Tibial nerve (tissue), 4 donors: ENCODE data around the gene PPHLN1.

ENCODE experiments used
- CTCF ChIP-seq, 5 experiments: fragments of 200-600 bp in 3 of 5; fragments of 450-650 bp in 2 of 5; sonication (generic) in 3 of 5; IDR thresholded peaks; one replicate each; pipeline ENCODE4 v1.5.1; 2016 to 2019; ENCODE audit warnings: antibody characterized with exemption in 5 of 5, mild to moderate bottlenecking in 3 of 5, moderate library complexity in 2 of 5
- EP300 ChIP-seq, 2 donors: sonication (generic); formaldehyde crosslinking; IDR thresholded peaks; one replicate each; pipeline ENCODE4 v1.6.1; 2017; ENCODE audit warnings: antibody characterized with exemption in 2 of 2, mild to moderate bottlenecking in 1 of 2
- POLR2A ChIP-seq, 2 donors: fragments of 450-650 bp; IDR thresholded peaks; one replicate each; pipeline ENCODE4 v1.6.1; 2017; ENCODE audit warnings: antibody characterized with exemption in 2 of 2, mild to moderate bottlenecking in 2 of 2, moderate library complexity in 2 of 2

DNA sequence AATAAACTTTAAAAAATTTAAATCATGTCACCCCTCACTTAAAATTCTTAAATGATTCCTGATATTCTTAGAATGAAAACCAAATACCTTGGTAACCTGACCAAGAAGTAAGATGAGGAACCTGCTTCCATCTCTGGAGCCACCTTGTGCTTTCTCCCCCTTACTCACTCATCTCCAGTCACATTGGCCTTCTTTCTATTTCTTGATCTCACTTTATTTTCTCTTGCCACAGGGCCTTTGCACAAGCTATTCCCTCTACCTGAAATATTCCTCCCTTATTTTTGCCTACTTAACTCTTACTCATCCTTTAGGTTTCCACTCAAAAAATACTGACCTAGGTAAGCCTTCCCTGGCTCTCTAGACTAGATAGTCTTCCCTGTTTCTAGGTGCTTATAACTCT lies 5.2 kb upstream of the PPHLN1 start:
- TF ChIP-seq CTCF (IDR thresholded peaks at IDR 0.05) (no peak), POLR2A (IDR thresholded peaks at IDR 0.05) (no peak), EP300 (IDR thresholded peaks at IDR 0.05) (no peak)
